GM18499 (cell line): ENCODE results near the gene TMCO4.

ENCODE experiments used
- ATAC-seq: cut with Tn5 transposase; IDR thresholded peaks from one replicate; pipeline ENCODE4 v1.9.1; 2021; ENCODE audit warnings: moderate number of reproducible peaks; ENCODE audit not compliant: insufficient read depth, unreplicated experiment

Gene TMCO4

GRCh38 chr1:19728413-19729145 lies 71.1 kb downstream of the TMCO4 start:
- ATAC-seq: no peak

- ATAC-seq: no peak
Observed at GRCh38 chr1:19725606-19726005, 74.1 kb downstream of the TMCO4 start.

GRCh38 chr1:19723874-19724273 lies 75.8 kb downstream of the TMCO4 start:
- ATAC-seq: no peak

- ATAC-seq: no peak
Observed at GRCh38 chr1:19720973-19721372, 78.7 kb downstream of the TMCO4 start.

GRCh38 chr1:19720174-19720573 lies 79.5 kb downstream of the TMCO4 start:
- ATAC-seq: no peak

- no peak for ATAC-seq
Observed at GRCh38 chr1:19717467-19717866, 82.2 kb downstream of the TMCO4 start.

- ATAC-seq: no peak
Observed at GRCh38 chr1:19715334-19716203, 84.1 kb downstream of the TMCO4 start.

- no peak for ATAC-seq
Observed at GRCh38 chr1:19712928-19713327, 86.8 kb downstream of the TMCO4 start.

GRCh38 chr1:19710825-19711611 lies 88.7 kb downstream of the TMCO4 start:
- no peak for ATAC-seq

GRCh38 chr1:19709260-19709793 lies 90.4 kb downstream of the TMCO4 start:
- ATAC-seq: no peak

GRCh38 chr1:19708567-19709110 lies 91.1 kb downstream of the TMCO4 start:
- no peak for ATAC-seq

- no peak for ATAC-seq
Observed at GRCh38 chr1:19706136-19706535, 93.6 kb downstream of the TMCO4 start.

GRCh38 chr1:19705464-19705863 lies 94.3 kb downstream of the TMCO4 start:
- no peak for ATAC-seq

- no peak for ATAC-seq
Observed at GRCh38 chr1:19704247-19705113, 95.2 kb downstream of the TMCO4 start.

GRCh38 chr1:19703280-19703679 lies 96.4 kb downstream of the TMCO4 start:
- no peak for ATAC-seq

- no peak for ATAC-seq
Observed at GRCh38 chr1:19700079-19700777, 99.5 kb downstream of the TMCO4 start.

- ATAC-seq: no peak
Observed at GRCh38 chr1:19698181-19698580, 101.5 kb downstream of the TMCO4 start.

- ATAC-seq: no peak
Observed at GRCh38 chr1:19696820-19697219, 102.9 kb downstream of the TMCO4 start.

- ATAC-seq: no peak
Observed at GRCh38 chr1:19695772-19696171, 103.9 kb downstream of the TMCO4 start.
